HepG2 (cell line): ENCODE data around the gene MYRIP. TPM values are rescaled to one million over a fixed set of nuclear protein-coding genes. Genes with fewer than 3 reads are reported as not detected.

Experiments
- HES4 ChIP-seq: sonication (generic); formaldehyde crosslinking; IDR thresholded peaks from 2 replicates; pipeline ENCODE4 v1.9.0; 2021; ENCODE audit warnings: mild to moderate bottlenecking, missing genetic modification reagents, borderline replicate concordance
- TCF7L2 ChIP-seq: IDR thresholded peaks from 2 replicates; pipeline ENCODE4 v1.6.1; 2011; ENCODE audit warnings: mild to moderate bottlenecking, low read depth, low read length, moderate library complexity
- ZBTB40 ChIP-seq, 2 experiments: fragments of 450-650 bp in 1 of 2; sonication (generic) in 1 of 2; formaldehyde crosslinking in 1 of 2; IDR thresholded peaks; 2 replicates each; pipeline versions ENCODE4 v1.6.1 to v1.8.0; 2016 to 2022; ENCODE audit warnings: antibody characterized with exemption in 1 of 2, mild to moderate bottlenecking in 1 of 2, missing genetic modification reagents in 1 of 2
- ZFP41 ChIP-seq: sonication (generic); formaldehyde crosslinking; IDR thresholded peaks from 2 replicates; pipeline ENCODE4 v1.4.0; 2020; ENCODE audit warnings: mild to moderate bottlenecking, missing genetic modification reagents, borderline replicate concordance
- polyA plus RNA-seq, 8 experiments: library from polyadenylated mRNA; depleted of rRNA in 3 of 8; stranded (reverse) in 7 of 8; unstranded in 1 of 8; fragments of >200 nt; fragmentation: Illumina TruSeq in 4 of 8; extraction: Trizol in 4 of 8; gene quantifications; 2 replicates each; pipeline versions ENCODE4 v1.2.1 to v1.2.3, GENCODE V29; 2011 to 2016; ENCODE audit warnings: low read depth in 4 of 8, missing spikeins in 1 of 8, mixed read lengths in 1 of 8; ENCODE audit not compliant: insufficient read depth in 1 of 8
- total RNA-seq, 5 experiments: library from RNA; depleted of rRNA; stranded (reverse); fragments of >200 nt; fragmentation: Illumina TruSeq; extraction: Trizol; gene quantifications; 2 replicates each; pipeline ENCODE4 v1.2.3, GENCODE V29; 2016; ENCODE audit warnings: low read depth in 1 of 5

Gene MYRIP
- total and polyA plus RNA-seq, 2 of the 13 experiments (the other 11 are each of a cell fraction or from before 2014, with no cell fraction given) = 0.64 to 0.84 TPM

- TF ChIP-seq ZBTB40 (IDR thresholded peaks at IDR 0.05) (no peak), ZBTB40 (CRISPR knock-in tag; IDR thresholded peaks at IDR 0.05) (no peak), ZFP41 (no peak), TCF7L2 (no peak), HES4 (CRISPR knock-in tag) (no peak)
Measured at GRCh38 chr3:39965461-39965860, 156.1 kb downstream of the MYRIP start (continued).
